ENCODE results near the gene GPR34.

DNA sequence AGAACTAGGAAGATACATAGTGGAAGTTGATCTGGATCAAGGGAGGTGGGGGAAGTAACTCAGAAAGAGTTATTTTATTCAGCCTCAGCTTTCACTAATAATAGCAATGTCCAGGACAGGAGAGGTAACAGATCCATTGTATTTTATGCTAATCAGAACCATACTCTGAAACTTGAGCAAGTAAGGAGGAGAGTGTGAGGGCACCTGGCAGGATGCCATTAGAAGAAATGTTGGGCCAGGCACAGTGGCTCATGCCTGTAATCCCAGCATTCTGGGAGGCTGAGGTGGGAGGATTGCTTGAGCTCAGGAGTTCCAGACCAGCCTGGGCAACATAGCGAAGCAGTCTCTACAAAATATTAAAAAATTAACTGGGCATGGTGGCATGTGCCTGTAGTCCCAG, 16.3 kb downstream of the GPR34 start:
- no peak for TF ChIP-seq CTCF (conservative IDR thresholded peaks at IDR 0.05; ENCODE audit: low read depth, low read length)
- TF ChIP-seq RAD21 (IDR thresholded peaks at IDR 0.05; ENCODE audit: low read length): no peak
- no peak for TF ChIP-seq POLR2A (IDR thresholded peaks at IDR 0.05; ENCODE audit: low read depth, low read length)
- TF ChIP-seq, protein P1, sequence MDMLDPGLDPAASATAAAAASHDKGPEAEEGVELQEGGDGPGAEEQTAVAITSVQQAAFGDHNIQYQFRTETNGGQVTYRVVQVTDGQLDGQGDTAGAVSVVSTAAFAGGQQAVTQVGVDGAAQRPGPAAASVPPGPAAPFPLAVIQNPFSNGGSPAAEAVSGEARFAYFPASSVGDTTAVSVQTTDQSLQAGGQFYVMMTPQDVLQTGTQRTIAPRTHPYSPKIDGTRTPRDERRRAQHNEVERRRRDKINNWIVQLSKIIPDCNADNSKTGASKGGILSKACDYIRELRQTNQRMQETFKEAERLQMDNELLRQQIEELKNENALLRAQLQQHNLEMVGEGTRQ (IDR thresholded peaks at IDR 0.05; ENCODE audit: low read depth, low read length): no peak
- TF ChIP-seq RFX5 (IDR thresholded peaks at IDR 0.05; ENCODE audit: low read depth, low read length): no peak
- TF ChIP-seq CEBPB (IDR thresholded peaks at IDR 0.05; ENCODE audit: low read depth, low read length): no peak
- TF ChIP-seq RCOR1 (IDR thresholded peaks at IDR 0.05; ENCODE audit: insufficient replicate concordance, low read length): no peak
- TF ChIP-seq MAZ (IDR thresholded peaks at IDR 0.05; ENCODE audit: borderline replicate concordance, low read depth, low read length): no peak
- no peak for TF ChIP-seq MXI1 (IDR thresholded peaks at IDR 0.05; ENCODE audit: borderline replicate concordance, low read depth, low read length)
